Neural progenitor cell (in vitro differentiated cells): ENCODE results near the gene UACA. TPM values are rescaled to one million over a fixed set of nuclear protein-coding genes. Genes with fewer than 3 reads are reported as not detected.

ENCODE experiments used
- DNase-seq: peaks from one replicate; pipeline ENCODE4 v3.0.0-alpha.2; 2016; ENCODE audit warnings: low spot score
- H2AFZ ChIP-seq: fragments of 200-600 bp; sonication (generic); replicated peaks from 2 replicates; pipeline ENCODE4 v1.6.1; 2016; ENCODE audit warnings: antibody characterized with exemption
- H3F3A ChIP-seq: fragments of 200-600 bp; sonication (generic); 2 replicates; pipeline ENCODE4 v1.6.1; 2016; ENCODE audit warnings: antibody characterized with exemption, low read depth
- H3K27ac ChIP-seq: fragments of 200-600 bp; sonication (generic); 2 replicates; pipeline ENCODE4 v1.5.1; 2016; ENCODE audit warnings: mild to moderate bottlenecking
- H3K27me3 ChIP-seq: fragments of 200-600 bp; sonication (generic); 2 replicates; pipeline ENCODE4 v1.6.1; 2016; ENCODE audit warnings: mild to moderate bottlenecking, moderate library complexity
- H3K36me3 ChIP-seq: fragments of 200-600 bp; sonication (generic); 2 replicates; pipeline ENCODE4 v1.5.1; 2016
- H3K4me1 ChIP-seq: fragments of 200-600 bp; sonication (generic); 2 replicates; pipeline ENCODE4 v1.6.1; 2016; ENCODE audit warnings: mixed run types
- H3K4me2 ChIP-seq: fragments of 200-600 bp; sonication (generic); 2 replicates; pipeline ENCODE4 v1.6.1; 2016
- H3K4me3 ChIP-seq: fragments of 200-600 bp; sonication (generic); 2 replicates; pipeline ENCODE4 v1.5.1; 2016
- H3K79me2 ChIP-seq: fragments of 200-600 bp; sonication (generic); 2 replicates; pipeline ENCODE4 v1.6.1; 2016; ENCODE audit warnings: low read depth
- H3K9ac ChIP-seq: fragments of 200-600 bp; sonication (generic); 2 replicates; pipeline ENCODE4 v1.6.1; 2016
- H3K9me3 ChIP-seq: fragments of 200-600 bp; sonication (generic); 2 replicates; pipeline ENCODE4 v1.5.1; 2016; ENCODE audit warnings: low read depth
- H4K20me1 ChIP-seq: fragments of 200-600 bp; sonication (generic); 2 replicates; pipeline ENCODE4 v1.6.1; 2016; ENCODE audit warnings: low read depth
- H3K27ac Mint-ChIP-seq: 3 replicates; pipeline ENCODE4 v1.8.0; 2021; ENCODE audit warnings: mixed read lengths
- H3K27me3 Mint-ChIP-seq: 2 replicates; pipeline ENCODE4 v1.8.0; 2022; ENCODE audit warnings: low read depth, mild to moderate bottlenecking, inconsistent platforms, moderate library complexity, mixed read lengths; ENCODE audit not compliant: insufficient read depth
- H3K36me3 Mint-ChIP-seq: 3 replicates; pipeline ENCODE4 v1.8.0; 2021; ENCODE audit warnings: mixed read lengths
- H3K4me1 Mint-ChIP-seq: 3 replicates; pipeline ENCODE4 v1.8.0; 2021; ENCODE audit warnings: mixed read lengths
- H3K4me3 Mint-ChIP-seq: 3 replicates; pipeline ENCODE4 v1.8.0; 2021; ENCODE audit warnings: mild to moderate bottlenecking, moderate library complexity, mixed read lengths
- H3K9me3 Mint-ChIP-seq: 3 replicates; pipeline ENCODE4 v1.8.0; 2020; ENCODE audit warnings: mixed read lengths
- CTCF ChIP-seq: fragments of 200-600 bp; sonication (generic); IDR thresholded peaks from 2 replicates; pipeline ENCODE4 v1.5.1; 2017; ENCODE audit warnings: antibody characterized with exemption, mild to moderate bottlenecking
- EZH2 ChIP-seq: fragments of 200-600 bp; sonication (generic); IDR thresholded peaks from 2 replicates; pipeline ENCODE4 v1.6.1; 2017; ENCODE audit warnings: antibody characterized with exemption, mild to moderate bottlenecking, moderate library complexity
- EZH2phosphoT487 ChIP-seq: fragments of 200-600 bp; sonication (generic); IDR thresholded peaks from 2 replicates; pipeline ENCODE4 v1.6.1; 2017; ENCODE audit warnings: antibody characterized with exemption
- total RNA-seq: library from RNA; depleted of rRNA; stranded (reverse); fragments of >200 nt; gene quantifications from 2 replicates; pipeline ENCODE4 v1.2.3, GENCODE V29; 2015; ENCODE audit warnings: low replicate concordance

Gene UACA
- total RNA-seq, 1 donor from 2014 or later = 70.0 TPM

GRCh38 chr15:70669966-70670658, 93.2 kb downstream of the UACA start:
- Histone ChIP-seq H3K79me2 (no peaks in the 10 kb centered on the region), H3K4me3 (no peak overlapping the region), H3K9me3 (no peaks in the 10 kb centered on the region), H2AFZ (no peak overlapping the region), H3K27me3 (no peaks in the 10 kb centered on the region), H4K20me1 (no peaks in the 10 kb centered on the region), H3K27ac (no peak overlapping the region), H3K4me1 (peaks cover 7% of the 10 kb centered on the region), H3K4me2 (no peak overlapping the region), H3K9ac (no peak overlapping the region), H3F3A (no peaks in the 10 kb centered on the region), H3K36me3 (peaks cover 10% of the 10 kb centered on the region)
- no peaks in the 10 kb centered on the region for H3K9me3 Mint-ChIP-seq
- no peak for DNase-seq
- peaks cover 3% of the 10 kb centered on the region for H3K27me3 Mint-ChIP-seq
- no peaks in the 10 kb centered on the region for H3K4me1 Mint-ChIP-seq
- no peak overlapping the region for H3K27ac Mint-ChIP-seq
- H3K36me3 Mint-ChIP-seq = no peaks in the 10 kb centered on the region
- TF ChIP-seq EZH2 (no peak), EZH2phosphoT487 (no peak), CTCF (no peak)
- no peak overlapping the region for H3K4me3 Mint-ChIP-seq

GRCh38 chr15:70669006-70669602, 94.3 kb downstream of the UACA start:
- Histone ChIP-seq H3K9me3 (no peaks in the 10 kb centered on the region), H3K4me1 (peaks cover 7% of the 10 kb centered on the region), H3K27ac (no peak overlapping the region), H3K79me2 (no peaks in the 10 kb centered on the region), H3K4me3 (no peak overlapping the region), H3K9ac (no peak overlapping the region), H2AFZ (no peak overlapping the region), H4K20me1 (no peaks in the 10 kb centered on the region), H3K36me3 (peaks cover 14% of the 10 kb centered on the region), H3K4me2 (no peak overlapping the region), H3F3A (no peaks in the 10 kb centered on the region), H3K27me3 (no peaks in the 10 kb centered on the region)
- Mint-ChIP-seq H3K27me3 (peaks cover 3% of the 10 kb centered on the region), H3K4me1 (no peaks in the 10 kb centered on the region), H3K4me3 (no peak overlapping the region), H3K9me3 (no peaks in the 10 kb centered on the region), H3K27ac (no peak overlapping the region), H3K36me3 (no peaks in the 10 kb centered on the region)
- DNase-seq = no peak
- TF ChIP-seq EZH2 = no peak
- no peak for TF ChIP-seq CTCF
- TF ChIP-seq EZH2phosphoT487 = no peak

- H3K36me3 ChIP-seq = peaks cover 16% of the 10 kb centered on the region
Measured at GRCh38 chr15:70665599-70665998, 97.8 kb downstream of the UACA start.

More at GRCh38 chr15:70665599-70665998, 97.8 kb downstream of the UACA start:
- Histone ChIP-seq H2AFZ (no peak overlapping the region), H3K27me3 (no peaks in the 10 kb centered on the region), H3K79me2 (no peaks in the 10 kb centered on the region), H3K4me3 (no peak overlapping the region), H3K27ac (no peak overlapping the region), H3K4me2 (no peak overlapping the region), H3K4me1 (peaks cover 7% of the 10 kb centered on the region), H3K9me3 (no peaks in the 10 kb centered on the region), H3F3A (no peaks in the 10 kb centered on the region), H4K20me1 (no peaks in the 10 kb centered on the region), H3K9ac (no peak overlapping the region)
- no peak for DNase-seq
- no peak for TF ChIP-seq EZH2phosphoT487
- TF ChIP-seq CTCF = no peak
- TF ChIP-seq EZH2 = no peak
- no peak overlapping the region for H3K4me3 Mint-ChIP-seq
- H3K4me1 Mint-ChIP-seq = no peaks in the 10 kb centered on the region
- H3K27ac Mint-ChIP-seq = no peak overlapping the region
- H3K9me3 Mint-ChIP-seq = no peaks in the 10 kb centered on the region
- no peaks in the 10 kb centered on the region for H3K27me3 Mint-ChIP-seq
- H3K36me3 Mint-ChIP-seq = no peaks in the 10 kb centered on the region
